ENCODE measurements around the gene UBE2L6. TPM values are rescaled to one million over a fixed set of nuclear protein-coding genes. Genes with fewer than 3 reads are reported as not detected.

The UBE2L6 gene
- 100 to 1,000 TPM; 310 to 706 (median 354) TPM for polyA plus RNA-seq

DNA sequence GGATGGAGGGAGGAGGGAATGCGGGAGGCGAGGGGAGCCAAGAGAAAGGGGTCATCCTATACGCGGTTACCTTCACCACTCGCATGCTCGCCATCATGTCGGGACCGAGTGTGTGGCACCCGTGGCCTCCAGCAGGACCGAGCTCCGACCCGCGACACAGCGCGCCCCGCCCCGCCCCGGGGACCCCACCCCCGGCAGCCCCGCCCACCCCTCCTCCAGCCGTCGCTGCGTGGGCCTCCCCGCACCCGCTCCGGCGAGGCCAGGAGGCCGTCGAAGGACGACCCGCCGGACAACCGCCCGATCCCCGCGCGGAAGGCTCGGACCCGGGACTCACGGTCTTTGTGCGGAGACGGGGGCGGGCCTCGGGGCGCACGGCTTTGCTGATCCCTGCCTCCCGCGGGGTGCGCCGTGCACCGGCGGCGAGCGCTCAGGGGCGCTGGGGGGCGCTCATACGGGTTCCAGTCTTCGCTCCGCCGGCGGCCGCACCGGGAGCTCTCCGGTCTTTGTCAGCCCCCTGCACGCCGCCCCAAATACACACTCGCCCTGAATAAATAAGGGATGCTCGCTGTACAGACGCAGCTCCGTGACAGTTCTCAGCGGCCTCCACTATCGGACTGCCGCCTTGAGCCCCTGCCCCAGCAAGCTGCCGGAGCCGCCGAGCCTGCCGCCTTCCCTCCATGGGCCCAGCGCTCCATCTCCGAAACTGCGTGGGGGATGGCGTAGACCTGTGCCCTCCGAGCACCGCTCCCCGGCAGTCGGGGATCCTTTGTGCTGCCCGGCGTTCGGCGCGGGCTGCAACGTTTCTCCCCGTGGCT lies at the start of gene UBE2L6:
UBE2L6 (minus strand) TSS at position 158 of the 815 bp plus-strand sequence; CDS start at position 97, 61 bp downstream.
- H3K9me3 Mint-ChIP-seq, result no peaks in the 10 kb centered on the region
- peaks cover 42 to 53% of the 10 kb centered on the region in 2 donors for H3K4me1 Mint-ChIP-seq
- H3K27me3 Mint-ChIP-seq (ENCODE audit: low read depth in 3 of 3), result peaks cover 4 to 9% (median 4%) of the 10 kb centered on the region in 3 donors
- H3K36me3 Mint-ChIP-seq, result peaks cover 0 to 5% (median 0%) of the 10 kb centered on the region in 3 donors
- H3K4me3 Mint-ChIP-seq, result peak within 1 kb of the TSS; percentile 98 to 100 (median 99)
- peak; percentile 54 to 60 (median 58) for DNase-seq
- peak within 1 kb of the TSS; percentile 96 to 99 (median 99) for H3K27ac Mint-ChIP-seq

DNA sequence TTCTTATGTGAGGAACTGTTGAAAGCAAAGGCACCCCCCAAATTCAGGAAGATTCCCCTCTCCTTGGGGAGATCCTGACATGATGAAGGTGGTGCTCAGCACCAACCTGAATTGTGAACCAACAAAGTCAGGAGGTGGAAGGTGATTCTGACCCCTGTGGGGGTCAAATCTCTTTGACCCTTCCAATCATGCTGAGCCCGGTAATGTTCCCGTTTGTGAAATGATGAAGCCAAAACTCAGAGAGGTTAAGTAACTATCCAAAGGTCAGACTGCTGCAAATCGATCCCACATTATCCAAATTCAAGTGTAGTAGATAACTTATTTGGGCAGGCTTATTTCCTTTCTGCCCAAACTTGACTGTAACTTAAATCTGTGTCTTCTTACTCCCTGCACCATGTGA lies 49.1 kb upstream of the UBE2L6 start:
- H3K27me3 Mint-ChIP-seq (ENCODE audit: low read depth in 3 of 3), result peaks cover 0 to 22% (median 6%) of the 10 kb centered on the region in 3 donors
- H3K27ac Mint-ChIP-seq, result no peak overlapping the region
- H3K9me3 Mint-ChIP-seq, result peaks cover 0 to 9% (median 3%) of the 10 kb centered on the region in 6 donors
- no peaks in the 10 kb centered on the region for H3K36me3 Mint-ChIP-seq
- no peak overlapping the region for H3K4me3 Mint-ChIP-seq
- DNase-seq, result no peak
- no peaks in the 10 kb centered on the region for H3K4me1 Mint-ChIP-seq

DNA sequence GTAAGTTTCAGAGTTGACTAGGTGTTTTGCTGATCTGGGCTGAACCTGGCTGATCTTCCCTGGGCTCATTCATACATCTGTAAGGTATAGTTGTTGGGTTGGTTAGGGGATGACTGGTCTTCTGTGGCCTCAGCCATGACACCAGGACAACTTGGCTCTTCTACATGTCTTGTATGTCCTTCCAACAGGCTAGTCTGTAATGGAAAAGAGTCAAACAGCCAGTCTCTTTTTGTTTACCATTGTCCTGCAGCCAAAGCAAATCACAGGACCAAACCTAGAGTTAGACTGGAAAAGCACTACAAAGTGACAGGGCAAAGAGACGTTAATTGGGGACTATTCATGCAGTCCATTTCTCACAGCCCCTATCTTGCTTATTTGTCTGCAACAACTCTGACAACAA lies 47.8 kb upstream of the UBE2L6 start:
- Mint-ChIP-seq H3K4me3 (no peak overlapping the region), H3K36me3 (no peaks in the 10 kb centered on the region), H3K27ac (no peak overlapping the region), H3K4me1 (no peaks in the 10 kb centered on the region), H3K9me3 (peaks cover 0 to 9% (median 3%) of the 10 kb centered on the region in 6 donors), H3K27me3 (ENCODE audit: low read depth in 3 of 3) (peaks cover 0 to 22% (median 6%) of the 10 kb centered on the region in 3 donors)
- DNase-seq, result no peak

DNA sequence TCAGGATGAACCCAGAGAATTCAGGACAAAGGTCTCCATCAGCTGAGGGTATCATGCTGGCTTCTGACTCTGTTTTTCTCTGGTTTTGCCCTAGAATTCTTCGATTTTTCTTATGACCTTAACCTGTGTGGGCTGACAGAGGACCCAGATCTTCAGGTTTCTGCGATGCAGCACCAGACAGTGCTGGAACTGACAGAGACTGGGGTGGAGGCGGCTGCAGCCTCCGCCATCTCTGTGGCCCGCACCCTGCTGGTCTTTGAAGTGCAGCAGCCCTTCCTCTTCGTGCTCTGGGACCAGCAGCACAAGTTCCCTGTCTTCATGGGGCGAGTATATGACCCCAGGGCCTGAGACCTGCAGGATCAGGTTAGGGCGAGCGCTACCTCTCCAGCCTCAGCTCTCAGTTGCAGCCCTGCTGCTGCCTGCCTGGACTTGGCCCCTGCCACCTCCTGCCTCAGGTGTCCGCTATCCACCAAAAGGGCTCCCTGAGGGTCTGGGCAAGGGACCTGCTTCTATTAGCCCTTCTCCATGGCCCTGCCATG lies 46.8 kb upstream of the UBE2L6 start:
- peaks cover 0 to 22% (median 10%) of the 10 kb centered on the region in 3 donors for H3K27me3 Mint-ChIP-seq (ENCODE audit: low read depth in 3 of 3)
- H3K9me3 Mint-ChIP-seq, result peaks cover 0 to 3% (median 2%) of the 10 kb centered on the region in 6 donors
- no peaks in the 10 kb centered on the region for H3K4me1 Mint-ChIP-seq
- no peaks in the 10 kb centered on the region for H3K36me3 Mint-ChIP-seq
- no peak overlapping the region for H3K27ac Mint-ChIP-seq
- H3K4me3 Mint-ChIP-seq, result no peak overlapping the region
- DNase-seq, result no peak

DNA sequence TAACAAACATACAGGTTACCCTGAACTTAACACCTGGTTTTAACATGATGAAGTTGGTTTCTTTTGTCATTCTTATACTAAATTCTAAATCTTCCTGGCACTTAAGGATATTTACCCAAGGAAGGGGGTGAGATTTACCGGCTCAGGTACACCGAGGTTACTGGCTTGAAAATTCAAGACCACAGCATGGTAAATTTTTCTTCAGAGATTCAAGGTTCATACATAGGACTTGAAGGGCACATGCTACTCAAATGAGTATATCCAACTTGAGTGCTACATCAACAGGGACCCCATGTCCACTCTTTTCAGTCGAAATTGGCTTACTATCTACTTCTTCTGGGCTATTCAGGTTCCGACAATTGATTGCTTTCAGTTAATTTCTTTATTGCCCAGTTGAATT lies 42.7 kb upstream of the UBE2L6 start:
- Mint-ChIP-seq H3K36me3 (no peaks in the 10 kb centered on the region), H3K4me1 (peaks cover 0 to 3% of the 10 kb centered on the region in 2 donors), H3K27me3 (ENCODE audit: low read depth in 3 of 3) (peaks cover 0 to 17% (median 10%) of the 10 kb centered on the region in 3 donors), H3K27ac (no peak overlapping the region), H3K9me3 (no peaks in the 10 kb centered on the region), H3K4me3 (no peak overlapping the region)
- DNase-seq, result no peak

DNA sequence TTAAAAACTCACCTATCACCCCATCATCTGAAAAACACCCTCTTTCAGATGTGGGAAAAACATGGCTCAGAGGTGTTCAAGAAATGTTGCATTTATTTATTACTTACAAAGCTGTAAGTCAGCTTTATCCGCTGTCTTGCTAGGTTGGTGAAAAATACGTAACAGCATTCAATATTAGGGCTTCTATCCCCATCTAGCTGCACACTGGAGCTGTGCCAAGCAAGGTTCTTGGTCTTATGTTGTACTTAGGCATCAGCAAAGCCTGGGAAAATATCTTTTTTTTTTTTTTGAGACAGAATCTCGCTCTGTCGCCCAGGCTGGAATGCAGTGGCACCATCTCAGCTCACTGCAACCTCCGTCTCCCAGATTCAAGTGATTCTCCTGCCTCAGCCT lies 37.6 kb upstream of the UBE2L6 start:
- H3K27me3 Mint-ChIP-seq (ENCODE audit: low read depth in 3 of 3), result peaks cover 2 to 6% (median 4%) of the 10 kb centered on the region in 3 donors
- peaks cover 0 to 1% (median 0%) of the 10 kb centered on the region in 6 donors for H3K9me3 Mint-ChIP-seq
- no peak for DNase-seq
- H3K27ac Mint-ChIP-seq, result no peak overlapping the region
- peaks cover 9 to 14% of the 10 kb centered on the region in 2 donors for H3K4me1 Mint-ChIP-seq
- H3K36me3 Mint-ChIP-seq, result no peaks in the 10 kb centered on the region
- no peak overlapping the region for H3K4me3 Mint-ChIP-seq

DNA sequence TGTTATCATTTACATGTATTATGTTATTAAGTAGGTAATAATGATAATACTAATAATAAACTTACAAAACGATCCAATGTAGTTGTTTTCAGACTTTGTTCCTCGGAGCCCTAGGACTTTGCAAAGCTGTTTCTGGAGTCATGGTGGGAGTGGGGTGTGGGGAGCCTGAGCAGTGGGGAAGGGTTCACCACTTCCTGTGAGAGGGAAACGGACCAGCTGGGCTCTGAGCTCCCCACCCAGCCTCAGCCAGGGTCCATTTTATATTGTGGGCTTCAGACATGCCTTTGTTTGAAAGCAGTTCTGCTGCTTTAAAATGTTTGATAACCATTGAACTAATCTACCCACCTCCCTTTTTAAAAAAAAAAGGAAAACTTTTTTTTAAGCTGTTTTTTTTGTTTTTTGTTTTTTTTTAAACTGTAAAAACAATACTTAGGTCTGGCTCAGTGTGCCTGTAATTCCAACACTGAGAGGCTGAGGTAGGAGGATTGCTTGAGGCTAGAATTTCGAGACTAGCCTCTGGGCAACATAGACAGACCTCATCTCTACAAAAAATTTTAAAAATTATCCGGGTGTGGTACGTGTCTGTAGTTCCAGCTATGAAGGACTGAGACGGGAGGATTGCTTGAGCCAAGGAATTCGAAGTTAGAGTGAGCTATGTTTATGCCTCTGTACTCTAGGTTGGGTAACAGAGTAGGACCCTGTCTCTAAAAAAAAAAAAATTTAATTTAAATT lies 37.0 kb upstream of the UBE2L6 start:
- DNase-seq, result peak in 2 of 3 donors; percentile 7 to 12
- H3K36me3 Mint-ChIP-seq, result no peaks in the 10 kb centered on the region
- H3K4me1 Mint-ChIP-seq, result peaks cover 9 to 14% of the 10 kb centered on the region in 2 donors
- H3K9me3 Mint-ChIP-seq, result peaks cover 0 to 1% (median 0%) of the 10 kb centered on the region in 6 donors
- H3K4me3 Mint-ChIP-seq, result peak overlapping the region in 3 of 5 donors; percentile 21 to 66 (median 35)
- peaks cover 0 to 6% (median 2%) of the 10 kb centered on the region in 3 donors for H3K27me3 Mint-ChIP-seq (ENCODE audit: low read depth in 3 of 3)
- H3K27ac Mint-ChIP-seq, result peak overlapping the region in 2 of 6 donors; percentile 20 to 52

DNA sequence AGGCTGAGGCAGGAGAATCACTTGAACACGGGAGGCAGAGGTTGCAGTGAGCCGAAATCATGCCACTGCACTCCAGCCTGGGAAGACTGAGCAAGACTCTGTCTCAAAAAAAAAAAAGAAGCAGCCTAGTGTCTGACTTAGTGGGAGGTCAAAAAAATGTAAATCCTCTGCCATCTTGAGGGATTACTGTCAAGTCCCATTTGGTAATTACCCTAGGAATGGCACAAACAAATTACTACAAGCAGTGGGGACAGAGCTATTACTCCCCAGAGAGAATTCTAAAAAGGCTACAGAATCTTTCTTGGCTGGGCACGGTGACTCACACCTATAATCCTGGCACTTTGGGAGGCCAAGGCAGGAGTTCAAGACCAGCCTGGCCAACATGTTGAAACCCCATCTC lies 33.8 kb upstream of the UBE2L6 start:
- DNase-seq, result no peak
- Mint-ChIP-seq H3K9me3 (peaks cover 0 to 1% (median 0%) of the 10 kb centered on the region in 6 donors), H3K4me3 (no peak overlapping the region), H3K4me1 (peaks cover 9 to 14% of the 10 kb centered on the region in 2 donors), H3K27ac (no peak overlapping the region), H3K27me3 (ENCODE audit: low read depth in 3 of 3) (peaks cover 4 to 11% (median 5%) of the 10 kb centered on the region in 3 donors), H3K36me3 (no peaks in the 10 kb centered on the region)

DNA sequence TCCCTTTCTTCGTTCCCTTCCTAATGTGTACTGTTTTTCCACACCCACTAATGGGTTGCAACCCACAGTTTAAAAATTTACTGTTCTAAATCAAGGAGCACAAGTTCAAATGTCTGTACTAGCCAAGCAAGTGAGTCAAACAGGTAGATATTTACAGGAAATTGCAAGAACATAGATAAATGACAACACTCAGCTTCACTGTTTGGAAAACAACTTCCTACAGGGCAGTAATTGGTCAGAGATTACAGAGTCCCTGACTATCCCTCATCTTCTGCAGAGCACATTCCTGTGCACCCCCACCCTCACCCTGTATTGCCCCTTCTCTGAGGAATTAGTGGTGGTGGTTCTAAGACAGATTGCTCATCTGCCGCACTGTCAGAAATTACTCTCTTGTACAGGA lies 31.9 kb upstream of the UBE2L6 start:
- Mint-ChIP-seq H3K27me3 (ENCODE audit: low read depth in 3 of 3) (peaks cover 4 to 8% (median 5%) of the 10 kb centered on the region in 3 donors), H3K27ac (no peak overlapping the region), H3K4me3 (no peak overlapping the region), H3K36me3 (no peaks in the 10 kb centered on the region), H3K4me1 (peaks cover 2 to 7% of the 10 kb centered on the region in 2 donors), H3K9me3 (peaks cover 0 to 1% (median 0%) of the 10 kb centered on the region in 6 donors)
- no peak for DNase-seq

DNA sequence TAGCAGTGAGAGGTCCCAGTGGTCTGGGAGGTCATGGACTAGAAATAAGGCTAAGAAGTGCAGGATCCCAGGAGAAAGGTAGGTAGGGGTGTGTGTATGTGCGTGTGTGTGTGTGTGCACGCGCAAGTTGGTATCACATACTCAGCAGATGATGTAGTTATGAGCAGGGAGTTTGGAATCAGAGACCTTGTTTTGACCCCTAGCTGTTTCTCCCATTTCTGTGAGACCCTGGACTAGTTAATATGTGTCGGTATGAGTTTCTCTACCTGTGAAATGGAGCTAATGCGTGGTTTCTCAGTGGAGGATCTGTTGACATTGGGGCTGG lies 31.3 kb upstream of the UBE2L6 start:
- Mint-ChIP-seq H3K4me1 (peaks cover 0 to 2% of the 10 kb centered on the region in 2 donors), H3K4me3 (no peak overlapping the region), H3K27me3 (ENCODE audit: low read depth in 3 of 3) (peaks cover 5 to 8% (median 6%) of the 10 kb centered on the region in 3 donors), H3K36me3 (no peaks in the 10 kb centered on the region), H3K27ac (no peak overlapping the region), H3K9me3 (peaks cover 0 to 1% (median 0%) of the 10 kb centered on the region in 6 donors)
- DNase-seq, result no peak

DNA sequence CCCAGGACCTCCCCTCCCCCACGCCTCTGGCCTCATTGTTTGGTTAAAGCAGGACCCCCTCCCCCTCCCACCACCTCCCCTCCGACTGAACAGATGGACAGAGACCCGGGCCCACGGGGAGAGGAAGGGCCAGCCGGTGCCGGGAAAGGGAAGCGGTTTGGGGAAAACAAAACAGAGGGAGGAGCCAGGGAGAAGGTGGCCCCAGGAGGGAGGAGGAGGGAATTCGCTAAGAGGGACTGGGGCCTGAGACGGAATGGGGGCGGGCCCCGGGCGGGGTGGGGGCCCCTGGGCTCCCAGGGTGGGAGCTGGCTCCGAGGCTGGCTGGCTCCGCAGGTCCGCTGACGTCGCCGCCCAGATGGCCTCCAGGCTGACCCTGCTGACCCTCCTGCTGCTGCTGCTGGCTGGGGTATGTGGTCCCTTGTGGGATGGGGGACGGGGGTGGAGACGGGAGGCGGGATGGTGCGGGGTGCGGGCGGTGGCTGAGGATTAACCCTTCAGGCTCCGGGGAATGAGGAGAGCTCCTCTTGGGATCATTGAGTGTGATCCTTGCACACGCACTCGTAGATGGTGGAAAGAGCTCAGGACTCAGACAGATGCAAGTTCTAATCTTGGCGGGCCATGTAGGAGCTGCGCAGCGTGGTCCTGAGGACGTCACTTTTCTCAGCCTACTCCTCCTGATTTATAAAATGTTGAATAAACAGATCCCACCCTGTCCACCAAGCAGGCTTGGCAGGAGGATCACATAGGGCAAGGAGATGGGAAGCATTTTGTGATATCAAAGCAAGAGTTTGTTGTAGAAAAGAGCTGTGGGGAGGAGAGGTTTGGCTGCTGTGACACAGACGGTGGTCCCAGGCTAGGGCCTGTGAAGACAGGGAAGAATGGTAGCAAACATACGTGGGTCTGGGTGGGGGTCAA lies 30.7 kb upstream of the UBE2L6 start:
- Mint-ChIP-seq H3K4me3 (peak overlapping the region in 1 of 5 donors; percentile 30), H3K9me3 (peaks cover 0 to 1% (median 0%) of the 10 kb centered on the region in 6 donors), H3K27me3 (ENCODE audit: low read depth in 3 of 3) (peaks cover 5 to 9% (median 6%) of the 10 kb centered on the region in 3 donors), H3K27ac (no peak overlapping the region), H3K36me3 (no peaks in the 10 kb centered on the region), H3K4me1 (no peaks in the 10 kb centered on the region)
- DNase-seq, result no peak

DNA sequence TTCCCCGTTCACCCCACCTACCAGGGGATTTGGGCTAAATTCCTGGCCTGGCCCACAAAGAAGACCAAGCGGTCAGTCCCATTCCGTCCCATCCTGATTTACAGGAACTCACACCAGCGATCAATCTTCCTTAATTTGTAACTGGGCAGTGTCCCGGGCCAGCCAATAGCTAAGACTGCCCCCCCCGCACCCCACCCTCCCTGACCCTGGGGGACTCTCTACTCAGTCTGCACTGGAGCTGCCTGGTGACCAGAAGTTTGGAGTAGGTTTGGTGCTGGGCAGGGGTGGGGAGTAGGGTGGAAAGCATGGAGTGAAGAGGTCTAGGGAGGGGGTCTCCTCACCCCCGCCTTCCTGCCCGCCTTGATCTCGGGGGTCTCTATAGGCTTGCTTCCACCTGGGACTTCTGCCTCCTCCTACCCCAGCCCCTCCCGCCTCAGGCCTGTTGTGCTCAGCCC lies 30.0 kb upstream of the UBE2L6 start, which contains the start of gene SERPING1:
SERPING1 (plus strand) TSS at position 225 of the 455 bp plus-strand sequence. CDS start 586 bp downstream, outside the sequence.
- Mint-ChIP-seq H3K4me3 (peak within 1 kb of the TSS in 1 of 5 donors; percentile 30), H3K9me3 (peaks cover 0 to 1% (median 0%) of the 10 kb centered on the region in 6 donors), H3K4me1 (no peaks in the 10 kb centered on the region), H3K36me3 (no peaks in the 10 kb centered on the region), H3K27ac (no peak within 1 kb of the TSS), H3K27me3 (ENCODE audit: low read depth in 3 of 3) (peaks cover 5 to 10% (median 9%) of the 10 kb centered on the region in 3 donors)
- DNase-seq, result no peak

All from immature natural killer cell (primary cell).